HG03460 (cell line): ENCODE data around the gene RPL13A.

Source experiments
- ATAC-seq: cut with Tn5 transposase; IDR thresholded peaks from one replicate; pipeline ENCODE4 v1.9.1; 2021; ENCODE audit not compliant: unreplicated experiment

Gene RPL13A

DNA sequence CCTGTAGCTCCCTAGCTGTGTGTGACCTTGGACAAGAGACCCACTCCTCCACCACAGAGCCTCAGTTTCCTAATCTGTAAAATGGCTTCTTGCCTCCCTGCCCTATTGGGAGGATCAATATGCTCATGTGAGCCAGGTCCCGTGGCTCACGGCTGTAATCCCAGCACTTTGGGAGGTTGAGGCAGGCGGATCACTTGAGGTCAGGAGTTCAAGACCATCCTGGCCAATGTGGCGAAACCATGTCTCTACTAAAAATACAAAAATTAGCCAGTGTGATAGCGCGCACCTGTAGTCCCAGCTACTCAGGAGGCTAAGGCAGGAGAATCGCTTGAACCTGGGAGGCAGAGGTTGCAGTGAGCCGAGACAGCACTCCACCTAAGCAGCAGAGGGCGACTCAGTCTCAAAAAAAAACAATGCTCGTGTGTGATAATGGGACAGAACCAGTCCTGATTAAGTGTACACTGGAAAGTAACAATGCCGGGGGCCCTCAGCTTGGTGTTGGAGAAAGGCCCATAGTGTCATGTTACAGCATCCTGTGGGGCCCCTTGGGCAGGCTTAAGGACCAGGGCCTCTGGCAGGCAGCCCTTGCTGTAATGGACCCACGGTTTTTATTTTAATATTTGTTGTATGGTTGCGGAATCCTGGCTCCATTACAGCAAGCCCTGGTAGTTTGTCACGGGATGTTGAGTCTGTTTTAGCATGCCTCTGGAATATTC, 15.6 kb downstream of the RPL13A start:
- no peak for ATAC-seq

DNA sequence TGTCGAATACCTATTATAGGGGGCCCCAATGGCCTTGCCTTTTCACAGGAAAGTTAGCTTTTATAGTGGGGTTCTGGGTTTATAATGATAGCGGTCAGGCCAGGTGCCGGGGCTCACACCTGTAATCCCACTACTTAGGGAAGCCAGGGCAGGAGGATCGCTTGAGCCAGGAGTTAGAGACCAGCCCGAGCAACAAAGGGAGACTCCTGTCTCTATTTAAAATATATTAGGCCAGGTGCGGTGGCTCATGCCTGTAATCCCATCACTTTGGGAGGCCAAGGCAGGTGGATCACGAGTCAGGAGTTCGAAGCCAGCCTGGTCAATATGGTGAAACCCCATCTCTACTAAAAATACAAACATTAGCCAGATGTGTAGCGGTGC, 16.2 kb downstream of the RPL13A start:
- no peak for ATAC-seq

DNA sequence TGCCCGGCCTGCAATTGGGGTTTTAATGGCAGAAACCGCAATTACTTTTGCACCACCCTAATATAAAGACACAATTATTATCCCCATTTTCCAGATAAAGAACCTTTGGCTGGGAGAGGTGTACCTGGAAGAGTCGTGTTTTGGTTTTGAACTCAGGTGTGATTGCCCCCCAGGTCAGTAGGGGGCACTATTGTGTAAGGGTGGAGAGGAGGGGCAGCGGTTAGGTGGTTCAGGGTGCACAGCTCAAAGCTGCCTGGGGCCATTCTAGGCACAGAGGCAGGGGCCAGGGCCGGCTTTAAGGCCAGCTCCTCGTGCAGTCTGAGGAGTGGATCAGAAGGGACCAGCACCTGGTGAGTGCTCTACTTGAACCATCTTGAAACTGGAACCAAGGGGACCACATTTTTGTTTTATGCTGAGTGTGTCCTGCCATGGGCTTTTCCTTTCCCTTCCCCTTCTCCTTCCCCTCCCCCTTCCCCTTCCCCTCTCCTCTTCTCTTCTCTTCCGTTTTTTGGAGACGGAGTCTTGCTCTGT, 19.2 kb downstream of the RPL13A start:
- no peak for ATAC-seq

DNA sequence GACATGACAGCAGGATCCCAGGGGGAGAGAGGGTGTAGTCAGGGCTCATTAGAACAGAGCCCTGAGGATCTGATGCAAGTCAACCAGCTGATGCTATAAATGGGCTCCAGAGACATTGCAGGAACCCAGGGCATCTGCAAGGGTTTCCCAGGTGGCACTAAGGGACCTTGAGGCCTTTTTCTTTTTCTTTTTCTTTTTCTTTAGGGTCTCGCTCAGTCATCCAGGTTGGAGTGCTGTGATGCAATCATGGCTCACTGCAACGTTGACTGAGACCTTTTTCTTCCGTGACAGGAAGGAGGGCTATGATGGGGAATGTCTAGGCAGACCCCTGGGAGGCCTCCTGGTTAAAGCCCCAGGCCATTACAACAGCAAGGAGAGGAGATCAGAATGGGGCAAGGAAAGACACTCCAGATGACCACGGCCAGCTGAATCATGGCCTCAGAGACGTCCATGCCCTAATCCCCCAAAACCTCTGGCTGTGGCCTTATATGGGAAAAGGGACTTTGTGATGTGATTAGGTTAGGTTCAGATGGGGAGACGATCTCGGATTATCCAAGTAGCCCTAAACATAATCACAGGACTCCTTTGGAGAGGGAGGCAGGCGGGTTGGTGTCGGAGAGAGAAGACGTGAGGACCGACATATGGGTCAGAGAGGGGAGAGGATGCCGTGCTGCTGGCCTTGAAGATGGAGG, 20.5 kb downstream of the RPL13A start:
- no peak for ATAC-seq

DNA sequence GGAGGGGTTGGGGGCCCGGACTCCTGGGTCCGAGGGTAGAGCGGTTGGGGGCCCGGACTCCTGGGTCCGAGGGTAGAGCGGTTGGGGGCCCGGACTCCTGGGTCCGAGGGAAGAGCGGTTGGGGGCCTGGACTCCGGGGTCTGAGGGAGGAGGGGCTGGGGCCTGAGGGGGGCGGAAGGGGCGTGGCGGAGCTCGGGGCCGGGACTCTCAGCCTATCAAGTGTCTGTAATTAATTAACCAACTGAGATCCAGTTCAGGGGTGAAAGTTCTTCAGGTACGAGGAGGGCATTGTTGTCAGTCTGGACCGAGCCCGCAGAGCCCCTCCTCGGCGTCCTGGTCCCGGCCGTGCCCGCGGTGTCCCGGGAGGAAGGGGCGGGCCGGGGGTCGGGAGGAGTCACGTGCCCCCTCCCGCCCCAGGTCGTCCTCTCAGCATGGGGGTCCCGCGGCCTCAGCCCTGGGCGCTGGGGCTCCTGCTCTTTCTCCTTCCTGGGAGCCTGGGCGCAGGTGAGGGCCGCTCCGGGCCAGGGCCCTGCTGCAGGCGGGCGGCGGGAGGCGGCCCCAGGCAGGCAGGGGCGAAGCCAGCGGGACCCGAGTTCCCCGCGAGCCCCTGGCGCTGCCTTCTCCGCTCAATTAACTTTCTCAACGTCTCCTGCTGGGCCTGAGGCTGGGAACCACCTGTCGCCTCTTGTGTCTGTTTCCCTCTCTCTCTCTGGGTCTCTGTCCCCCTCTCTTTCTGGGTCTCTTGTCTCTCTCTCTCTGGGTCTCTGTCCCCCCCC, 25.8 kb downstream of the RPL13A start:
- no peak for ATAC-seq

DNA sequence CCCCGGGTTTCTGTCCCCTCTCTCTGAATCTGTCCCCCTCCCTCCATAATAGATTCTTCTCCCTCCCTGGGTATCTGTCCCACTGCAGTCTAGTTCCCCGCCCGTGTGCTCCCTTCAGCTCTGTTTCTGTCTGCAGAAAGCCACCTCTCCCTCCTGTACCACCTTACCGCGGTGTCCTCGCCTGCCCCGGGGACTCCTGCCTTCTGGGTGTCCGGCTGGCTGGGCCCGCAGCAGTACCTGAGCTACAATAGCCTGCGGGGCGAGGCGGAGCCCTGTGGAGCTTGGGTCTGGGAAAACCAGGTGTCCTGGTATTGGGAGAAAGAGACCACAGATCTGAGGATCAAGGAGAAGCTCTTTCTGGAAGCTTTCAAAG, 26.3 kb downstream of the RPL13A start:
- ATAC-seq, result no peak

DNA sequence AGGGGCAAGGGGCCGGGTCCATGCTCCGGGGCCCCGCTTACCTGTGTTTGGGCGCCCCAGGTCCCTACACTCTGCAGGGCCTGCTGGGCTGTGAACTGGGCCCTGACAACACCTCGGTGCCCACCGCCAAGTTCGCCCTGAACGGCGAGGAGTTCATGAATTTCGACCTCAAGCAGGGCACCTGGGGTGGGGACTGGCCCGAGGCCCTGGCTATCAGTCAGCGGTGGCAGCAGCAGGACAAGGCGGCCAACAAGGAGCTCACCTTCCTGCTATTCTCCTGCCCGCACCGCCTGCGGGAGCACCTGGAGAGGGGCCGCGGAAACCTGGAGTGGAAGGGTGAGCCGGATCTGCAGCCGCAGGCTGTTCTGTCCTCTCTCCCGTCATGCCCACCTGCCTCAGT, 26.7 kb downstream of the RPL13A start:
- no peak for ATAC-seq

DNA sequence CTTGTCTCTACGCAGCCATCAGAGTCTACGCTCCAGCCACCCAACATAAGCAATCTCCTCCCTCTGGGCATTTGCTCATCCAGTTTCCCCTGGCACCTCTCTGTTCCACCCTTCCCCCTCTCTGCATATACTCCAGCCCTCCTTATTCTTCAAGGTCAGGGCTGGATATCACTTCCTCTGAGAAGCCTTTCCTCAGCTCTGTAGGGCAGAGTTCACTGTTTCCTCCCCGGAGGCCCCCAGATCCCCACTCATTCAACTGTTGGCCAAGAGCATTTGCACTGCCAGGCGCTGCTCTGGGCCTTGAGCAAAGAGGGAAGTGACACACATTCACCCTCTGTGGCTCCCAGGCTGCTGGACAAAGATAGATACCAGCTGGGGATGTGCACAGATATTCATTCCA, 28.4 kb downstream of the RPL13A start:
- ATAC-seq, result no peak

DNA sequence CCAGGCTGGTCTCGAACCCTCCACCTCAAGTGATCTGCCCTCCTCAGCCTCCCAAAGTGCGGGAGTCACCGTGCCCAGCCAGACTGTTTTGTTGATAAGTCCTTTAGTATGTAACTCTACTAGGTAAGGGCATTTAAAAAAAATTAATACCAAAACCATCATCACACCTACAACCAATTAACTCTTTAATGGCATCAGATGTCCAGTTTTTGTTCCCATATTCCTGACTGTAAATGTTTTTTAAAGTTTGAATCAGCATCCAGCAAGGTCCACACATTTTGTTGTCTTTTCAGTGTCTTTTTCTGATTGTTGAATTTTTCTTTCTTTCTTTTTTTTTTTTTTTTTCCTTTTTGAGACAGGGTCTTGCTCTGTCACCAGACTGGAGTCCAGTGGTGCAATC, 30.6 kb downstream of the RPL13A start:
- no peak for ATAC-seq

DNA sequence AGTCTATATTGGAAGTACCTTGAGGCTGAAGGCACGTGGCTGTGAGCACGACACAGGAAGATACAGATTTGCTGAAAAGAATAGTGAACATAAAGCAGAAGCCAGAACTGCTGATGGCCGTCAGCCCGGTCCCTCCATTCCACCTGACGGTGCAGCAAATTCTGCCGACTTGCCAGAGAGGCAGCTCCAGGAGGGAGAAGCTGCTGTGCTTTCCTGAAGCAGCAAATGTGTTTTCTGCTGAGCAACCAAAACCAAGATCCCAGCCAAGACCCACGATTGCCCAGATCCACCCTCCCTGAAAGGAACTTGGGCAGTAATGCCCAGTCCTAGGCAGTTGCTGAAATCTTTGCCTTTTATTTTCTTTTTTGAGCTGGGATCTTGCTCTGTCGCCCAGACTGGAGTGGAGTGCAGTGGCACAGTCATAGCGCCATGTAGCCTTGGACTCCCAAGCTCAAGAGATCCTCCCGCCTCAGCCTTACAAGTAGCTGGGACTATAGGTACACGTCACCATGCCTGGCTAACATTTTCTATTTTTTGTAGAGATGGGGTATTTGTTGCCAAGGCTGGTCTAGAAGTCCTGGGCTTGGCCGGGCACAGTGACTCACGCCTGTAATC, 33.4 kb downstream of the RPL13A start:
- no peak for ATAC-seq

DNA sequence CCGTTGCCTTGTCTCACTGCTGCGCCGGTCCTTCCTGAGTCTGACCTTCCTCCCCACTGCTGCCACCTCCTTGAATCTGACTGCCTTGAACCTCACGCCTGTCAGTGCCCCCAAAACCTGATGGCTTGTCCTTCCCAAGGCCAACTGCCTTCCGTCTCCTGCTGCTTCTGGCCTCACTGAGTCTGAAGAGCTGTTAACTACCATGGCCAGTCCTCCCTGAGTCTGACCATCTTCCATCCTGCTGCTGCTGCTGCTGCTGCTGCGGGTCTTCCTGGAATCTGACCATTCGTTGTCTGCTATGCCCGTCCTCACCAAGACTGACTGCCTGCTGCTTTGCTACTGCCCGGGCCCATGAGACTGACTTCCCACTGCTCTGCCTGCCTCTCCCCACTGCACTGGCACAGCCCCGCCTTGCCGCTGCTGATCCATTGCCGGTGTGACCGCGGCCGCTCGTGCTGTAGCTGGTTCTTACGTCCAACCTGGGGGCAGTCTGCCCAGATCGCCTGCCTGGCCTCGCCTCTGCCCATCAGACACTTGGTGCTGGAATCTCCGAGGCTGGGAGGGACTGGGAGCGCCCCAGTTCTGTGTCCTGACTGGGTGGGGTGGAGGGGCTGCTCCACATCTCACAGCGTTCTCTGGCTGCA, 37.5 kb downstream of the RPL13A start:
- no peak for ATAC-seq

DNA sequence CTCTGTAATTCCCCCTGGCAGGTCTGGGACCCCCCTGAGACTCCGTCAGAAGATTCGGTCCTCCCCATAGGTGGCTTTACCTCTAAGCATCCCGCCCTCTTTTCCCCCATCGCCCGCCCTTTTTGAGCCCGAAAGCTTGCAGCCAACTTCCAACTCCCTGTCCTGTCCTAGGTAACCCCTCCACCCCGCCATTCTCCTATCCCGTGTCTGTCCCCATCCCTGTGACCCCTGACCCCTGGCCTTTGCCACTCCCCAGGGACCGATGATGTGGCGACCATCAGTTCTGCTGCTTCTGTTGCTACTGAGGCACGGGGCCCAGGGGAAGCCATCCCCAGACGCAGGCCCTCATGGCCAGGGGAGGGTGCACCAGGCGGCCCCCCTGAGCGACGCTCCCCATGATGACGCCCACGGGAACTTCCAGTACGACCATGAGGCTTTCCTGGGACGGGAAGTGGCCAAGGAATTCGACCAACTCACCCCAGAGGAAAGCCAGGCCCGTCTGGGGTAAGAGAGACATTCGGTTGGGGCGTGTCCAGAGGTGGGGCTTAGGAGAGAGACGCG, 40.9 kb downstream of the RPL13A start:
- ATAC-seq, result no peak

DNA sequence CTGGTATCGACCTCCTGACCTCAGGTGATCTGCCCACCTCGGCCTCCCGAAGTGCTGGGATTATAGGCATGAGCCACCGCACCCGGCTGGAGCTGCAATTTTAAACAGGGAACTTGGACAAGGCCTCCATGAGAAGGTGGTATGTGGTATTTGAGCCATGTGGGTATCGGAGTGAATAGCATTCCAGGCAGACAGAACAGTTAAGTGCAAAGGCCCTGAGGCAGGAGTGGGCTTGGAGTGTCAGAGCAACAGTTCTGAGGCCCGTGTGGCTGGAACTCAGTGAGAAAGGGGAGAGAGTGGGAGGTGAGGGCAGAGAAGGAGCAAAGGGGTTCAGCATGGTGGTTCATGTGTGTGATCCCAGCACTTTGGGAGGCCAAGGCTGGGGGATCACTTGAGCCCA, 43.3 kb downstream of the RPL13A start:
- no peak for ATAC-seq

DNA sequence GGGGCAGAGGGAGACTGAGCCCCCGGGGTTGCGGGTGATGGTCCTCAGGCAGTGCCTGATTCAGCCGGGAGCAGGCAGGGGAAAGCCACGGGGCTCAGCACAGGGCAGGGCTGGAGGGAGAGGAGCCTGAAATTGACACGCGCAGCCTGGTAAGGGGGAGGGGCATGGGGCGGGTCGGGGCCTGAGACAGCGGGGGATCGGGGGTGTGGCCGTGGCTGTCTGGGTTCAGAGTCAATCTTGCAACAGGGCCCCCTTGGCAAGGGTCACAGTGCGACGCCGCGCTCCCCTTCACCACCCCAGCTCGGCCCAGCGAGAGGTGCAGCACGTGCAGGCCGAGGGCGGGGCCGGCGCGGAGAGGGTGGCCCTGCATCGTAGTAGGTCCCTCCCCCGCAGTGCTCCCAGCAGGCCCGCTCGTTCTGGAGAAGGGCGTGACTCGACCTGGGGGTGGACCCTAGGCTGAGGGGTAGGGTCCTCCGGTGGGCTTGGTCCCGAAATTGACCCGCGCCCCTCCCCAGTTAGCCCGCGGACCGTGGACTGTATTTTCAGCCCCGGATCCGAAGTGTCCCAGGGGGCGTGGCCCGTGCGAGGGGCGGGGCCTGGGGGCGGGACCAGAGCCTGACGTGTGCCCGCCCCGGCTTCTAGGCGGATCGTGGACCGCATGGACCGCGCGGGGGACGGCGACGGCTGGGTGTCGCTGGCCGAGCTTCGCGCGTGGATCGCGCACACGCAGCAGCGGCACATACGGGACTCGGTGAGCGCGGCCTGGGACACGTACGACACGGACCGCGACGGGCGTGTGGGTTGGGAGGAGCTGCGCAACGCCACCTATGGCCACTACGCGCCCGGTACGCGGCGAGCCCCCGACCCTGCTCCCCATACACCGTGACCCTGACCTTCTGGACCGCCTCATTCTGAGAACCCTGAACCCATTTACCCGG, 46.4 kb downstream of the RPL13A start:
- peak; percentile 74 for ATAC-seq

DNA sequence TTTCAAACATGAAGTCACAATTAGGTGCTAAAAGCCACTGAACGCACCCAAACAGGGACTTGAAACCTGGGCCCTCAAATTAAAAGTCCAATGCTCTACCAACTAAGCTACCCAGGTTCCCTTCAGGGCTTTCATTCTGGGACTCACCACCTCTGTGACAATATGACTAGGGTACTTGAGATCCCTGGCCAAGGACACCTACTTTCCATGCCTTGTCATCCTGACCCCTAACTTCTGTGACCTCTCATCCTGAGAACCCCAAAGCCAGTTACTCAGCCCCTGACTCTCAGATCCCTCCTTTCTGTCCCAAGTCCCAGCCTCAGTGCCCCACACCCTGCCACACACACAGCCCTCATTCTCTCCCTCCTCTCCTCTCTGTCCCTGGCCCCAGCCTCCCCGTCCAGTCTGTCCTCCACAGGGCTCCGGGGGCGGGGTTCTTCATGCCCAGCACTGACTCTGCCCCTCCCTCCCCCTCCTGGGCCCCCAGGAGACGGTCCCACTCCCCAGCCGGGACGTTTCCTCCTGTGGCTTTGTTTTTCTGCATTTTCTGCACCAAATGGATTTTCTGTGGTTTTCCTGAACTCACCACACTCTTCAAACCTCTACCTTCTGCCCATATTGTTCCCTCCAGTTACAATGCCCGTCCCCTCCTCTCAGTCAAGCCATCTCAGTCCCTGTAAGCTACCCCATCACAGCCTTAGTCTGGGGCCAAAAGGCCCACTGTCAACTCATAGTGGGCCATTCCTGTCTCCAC, 47.4 kb downstream of the RPL13A start:
- no peak for ATAC-seq

DNA sequence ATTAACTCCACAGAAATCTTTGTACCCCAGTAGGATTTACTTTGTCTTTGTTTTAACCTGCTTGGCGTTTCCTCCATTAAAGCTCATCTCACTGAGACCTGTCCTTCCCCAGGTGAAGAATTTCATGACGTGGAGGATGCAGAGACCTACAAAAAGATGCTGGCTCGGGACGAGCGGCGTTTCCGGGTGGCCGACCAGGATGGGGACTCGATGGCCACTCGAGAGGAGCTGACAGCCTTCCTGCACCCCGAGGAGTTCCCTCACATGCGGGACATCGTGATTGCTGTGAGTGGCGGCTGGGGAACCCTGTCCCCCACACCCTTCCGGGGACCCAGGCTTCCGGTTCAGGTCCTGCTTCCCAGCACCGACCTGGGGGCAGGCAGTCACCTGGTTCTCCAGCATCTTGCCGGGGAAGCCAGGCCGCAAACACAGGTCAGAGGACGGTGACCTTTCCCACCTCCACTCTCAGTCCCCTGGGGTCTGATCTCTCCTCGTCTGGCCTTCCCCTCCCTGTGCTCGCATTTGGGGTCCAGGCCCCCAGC, 49.6 kb downstream of the RPL13A start:
- ATAC-seq, result no peak

DNA sequence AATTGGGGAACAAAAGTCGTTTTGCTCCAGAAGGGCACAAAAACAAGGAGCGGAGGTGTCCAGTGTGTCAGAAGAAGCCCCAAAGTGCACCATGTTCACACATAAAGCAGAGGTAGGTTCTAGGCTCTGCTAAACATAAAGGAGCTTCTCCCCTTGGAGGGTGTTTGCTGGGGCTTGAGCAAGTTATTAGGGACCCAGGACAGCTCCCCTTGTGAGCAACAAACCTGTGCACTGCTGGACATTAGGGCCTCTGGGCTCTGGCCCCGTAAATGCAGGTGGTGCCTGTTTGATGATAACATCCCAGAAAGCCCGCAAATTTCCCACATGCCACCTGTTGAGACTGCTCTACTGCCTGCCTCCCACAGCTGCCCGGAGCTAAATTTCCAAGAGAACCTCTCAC, 51.2 kb downstream of the RPL13A start:
- ATAC-seq, result no peak

DNA sequence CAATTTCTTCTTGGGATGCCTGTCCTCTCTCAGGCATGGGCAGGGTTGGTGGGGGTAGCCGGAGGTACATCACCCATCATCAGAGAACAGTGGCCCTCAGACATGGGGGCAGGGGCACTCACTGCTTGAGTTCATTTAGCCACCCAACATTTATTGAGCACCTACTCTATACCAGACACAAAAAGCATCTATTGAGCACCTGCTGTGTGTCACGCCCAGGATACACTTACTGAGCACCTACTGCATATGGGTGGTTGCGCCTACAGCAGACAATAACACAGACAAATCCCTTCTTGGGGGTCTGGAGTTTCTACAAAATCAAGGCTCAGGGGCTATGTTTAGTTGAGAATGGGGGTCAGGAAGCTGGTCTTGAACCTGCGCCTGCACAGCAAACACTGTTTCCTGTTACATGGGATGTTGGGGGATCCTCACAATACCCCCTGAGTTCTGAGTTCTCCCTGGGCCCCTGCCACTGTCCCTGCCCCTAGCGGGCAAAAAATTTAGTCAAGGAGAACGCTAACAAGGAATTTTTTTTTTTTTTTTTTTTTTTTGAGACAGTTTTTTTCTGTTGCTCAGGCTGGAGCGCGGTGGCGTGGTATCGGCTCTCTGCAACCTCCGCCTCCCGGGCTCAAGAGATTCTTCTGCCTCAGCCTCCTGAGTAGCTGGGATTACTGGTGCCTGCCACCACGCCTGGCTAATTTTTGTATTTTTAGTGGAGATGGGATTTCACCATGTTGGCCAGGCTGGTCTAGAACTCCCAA, 52.0 kb downstream of the RPL13A start:
- ATAC-seq, result no peak
